ENCODE measurements around the gene PHRF1. TPM values are rescaled to one million over a fixed set of nuclear protein-coding genes. Genes with fewer than 3 reads are reported as not detected.

The PHRF1 gene
- total RNA-seq, 1 experiment from 2014 or later: 42.3 TPM

GRCh38 chr11:532986-533585, 43.2 kb upstream of the PHRF1 start:
- intact Hi-C loops (cut with micrococcal nuclease; ENCODE audit: unreplicated experiment): no loop called here
- H3K4me1 Mint-ChIP-seq (ENCODE audit: low read depth, unreplicated experiment): peaks cover 7% of the 10 kb centered on the region
- CTCF ChIA-PET: no interaction called here
- no TSS peak for BruUV-seq (replicated peaks)
- no peaks in the 10 kb centered on the region for H3K9me3 Mint-ChIP-seq (ENCODE audit: low read depth, unreplicated experiment)
- TF ChIP-seq CTCF (IDR thresholded peaks at IDR 0.05; ENCODE audit: unreplicated experiment): no peak
- H3K4me3 Mint-ChIP-seq (ENCODE audit: low read depth, unreplicated experiment): no peak overlapping the region
- H3K27ac Mint-ChIP-seq (ENCODE audit: unreplicated experiment): no peak overlapping the region
- DNase-seq: no peak
- H3K27me3 Mint-ChIP-seq (ENCODE audit: unreplicated experiment): no peaks in the 10 kb centered on the region
- peaks cover 54% of the 10 kb centered on the region for H3K36me3 Mint-ChIP-seq (ENCODE audit: insufficient read depth, unreplicated experiment)

DNA sequence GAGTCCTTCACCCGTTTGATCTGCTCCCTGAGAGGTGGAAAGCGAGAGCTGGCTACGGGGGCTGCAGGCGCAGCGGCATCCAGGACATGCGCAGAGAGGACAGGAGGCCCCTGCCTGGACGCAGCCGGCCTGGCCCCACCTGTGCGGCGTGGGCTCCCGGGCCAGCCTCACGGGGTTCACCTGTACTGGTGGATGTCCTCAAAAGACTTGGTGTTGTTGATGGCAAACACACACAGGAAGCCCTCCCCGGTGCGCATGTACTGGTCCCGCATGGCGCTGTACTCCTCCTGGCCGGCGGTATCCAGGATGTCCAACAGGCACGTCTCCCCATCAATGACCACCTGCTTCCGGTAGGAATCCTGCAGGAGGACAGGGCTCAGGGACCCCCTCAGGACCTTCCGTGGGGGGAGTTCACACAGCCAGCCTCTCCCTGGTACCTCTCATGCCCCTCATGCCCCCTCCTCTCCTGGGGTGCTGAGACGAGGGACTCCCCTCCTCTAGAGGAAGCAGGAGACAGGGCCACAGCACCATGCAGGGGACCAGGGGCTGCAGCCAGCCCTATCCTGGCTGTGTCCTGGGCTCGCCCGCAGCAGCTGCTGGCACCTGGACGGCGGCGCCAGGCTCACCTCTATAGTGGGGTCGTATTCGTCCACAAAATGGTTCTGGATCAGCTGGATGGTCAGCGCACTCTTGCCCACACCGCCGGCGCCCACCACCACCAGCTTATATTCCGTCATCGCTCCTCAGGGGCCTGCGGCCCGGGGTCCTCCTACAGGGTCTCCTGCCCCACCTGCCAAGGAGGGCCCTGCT, 42.5 kb upstream of the PHRF1 start:
- TF ChIP-seq CTCF (IDR thresholded peaks at IDR 0.05; ENCODE audit: unreplicated experiment): no peak
- peak overlapping the region; percentile 90 for H3K4me3 Mint-ChIP-seq (ENCODE audit: low read depth, unreplicated experiment)
- intact Hi-C loops (cut with micrococcal nuclease; ENCODE audit: unreplicated experiment): no loop called here
- no peak overlapping the region for H3K27ac Mint-ChIP-seq (ENCODE audit: unreplicated experiment)
- no peaks in the 10 kb centered on the region for H3K9me3 Mint-ChIP-seq (ENCODE audit: low read depth, unreplicated experiment)
- BruUV-seq (replicated peaks): TSS peak; percentile 54
- no peaks in the 10 kb centered on the region for H3K27me3 Mint-ChIP-seq (ENCODE audit: unreplicated experiment)
- H3K4me1 Mint-ChIP-seq (ENCODE audit: low read depth, unreplicated experiment): peaks cover 7% of the 10 kb centered on the region
- peaks cover 56% of the 10 kb centered on the region for H3K36me3 Mint-ChIP-seq (ENCODE audit: insufficient read depth, unreplicated experiment)
- DNase-seq: no peak
- CTCF ChIA-PET: interaction anchor here (0.6 kb wide), 1 partner anchor 15 kb away, joined by 3 read pairs; no protein-coding TSS in a partner anchor

DNA sequence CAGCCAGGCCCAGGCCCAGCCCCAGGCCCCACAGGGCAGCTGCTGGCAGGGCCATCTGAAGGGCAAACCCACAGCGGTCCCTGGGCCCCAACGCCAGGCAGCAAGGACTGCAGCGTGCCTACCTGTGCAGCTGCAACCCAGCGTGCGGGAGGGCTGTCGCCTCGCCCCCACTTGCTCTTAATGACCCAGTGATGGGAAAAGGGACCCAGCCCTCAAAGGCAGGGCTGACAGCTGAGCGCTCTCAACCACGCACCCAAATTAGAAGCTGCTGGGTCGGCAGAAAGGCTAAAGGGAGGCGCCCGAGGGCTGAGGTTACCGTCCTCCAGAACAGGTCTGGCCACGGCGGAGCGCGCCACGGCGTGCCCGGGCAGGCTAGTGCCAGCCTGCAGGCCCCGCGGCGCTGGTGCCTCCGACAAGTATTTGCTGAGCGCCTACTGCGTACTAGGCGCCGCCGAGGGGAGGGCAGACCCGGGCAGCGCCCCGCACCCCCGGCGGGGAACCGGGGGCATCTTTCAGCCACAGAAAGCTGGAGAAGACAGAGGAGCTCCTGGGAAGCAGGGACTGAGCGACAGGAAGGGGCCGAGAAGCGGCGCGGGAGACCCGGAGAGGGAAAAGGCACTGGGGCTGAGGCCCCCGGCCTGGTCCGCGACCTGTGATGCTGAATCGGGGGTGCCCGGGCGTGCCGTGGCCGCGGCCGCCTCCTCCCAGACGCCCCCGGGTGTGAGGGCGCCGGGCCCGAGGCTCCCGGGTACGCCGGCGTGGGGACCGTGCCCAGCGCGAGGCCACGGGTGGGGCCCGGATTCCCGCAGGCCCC, 41.7 kb upstream of the PHRF1 start:
- CTCF ChIA-PET: interaction anchor here (0.6 kb wide), 2 partner anchors 16 to 37 kb away, joined by 3 read pairs; no protein-coding TSS in a partner anchor
- no TSS peak for BruUV-seq (replicated peaks)
- Mint-ChIP-seq H3K27me3 (ENCODE audit: unreplicated experiment) (no peaks in the 10 kb centered on the region), H3K36me3 (ENCODE audit: insufficient read depth, unreplicated experiment) (peaks cover 56% of the 10 kb centered on the region), H3K4me3 (ENCODE audit: low read depth, unreplicated experiment) (peak overlapping the region; percentile 90), H3K9me3 (ENCODE audit: low read depth, unreplicated experiment) (no peaks in the 10 kb centered on the region), H3K27ac (ENCODE audit: unreplicated experiment) (no peak overlapping the region), H3K4me1 (ENCODE audit: low read depth, unreplicated experiment) (peaks cover 7% of the 10 kb centered on the region)
- intact Hi-C loops (cut with micrococcal nuclease; ENCODE audit: unreplicated experiment): no loop called here
- peak; percentile 47 for DNase-seq
- no peak for TF ChIP-seq CTCF (IDR thresholded peaks at IDR 0.05; ENCODE audit: unreplicated experiment)

GRCh38 chr11:535210-535518, 41.1 kb upstream of the PHRF1 start:
- H3K36me3 Mint-ChIP-seq (ENCODE audit: insufficient read depth, unreplicated experiment): peaks cover 56% of the 10 kb centered on the region
- no peaks in the 10 kb centered on the region for H3K27me3 Mint-ChIP-seq (ENCODE audit: unreplicated experiment)
- intact Hi-C loops (cut with micrococcal nuclease; ENCODE audit: unreplicated experiment): no loop called here

More at GRCh38 chr11:535210-535518, 41.1 kb upstream of the PHRF1 start:
- CTCF ChIA-PET: interaction anchor here (0.6 to 2.1 kb wide), 2 partner anchors 16 to 36 kb away, joined by 3 to 6 read pairs; no protein-coding TSS in a partner anchor
- BruUV-seq (replicated peaks): no TSS peak
- Mint-ChIP-seq H3K9me3 (ENCODE audit: low read depth, unreplicated experiment) (no peaks in the 10 kb centered on the region), H3K4me3 (ENCODE audit: low read depth, unreplicated experiment) (peak overlapping the region; percentile 90), H3K27ac (ENCODE audit: unreplicated experiment) (no peak overlapping the region), H3K4me1 (ENCODE audit: low read depth, unreplicated experiment) (peaks cover 7% of the 10 kb centered on the region)
- no peak for DNase-seq
- no peak for TF ChIP-seq CTCF (IDR thresholded peaks at IDR 0.05; ENCODE audit: unreplicated experiment)

Data from Calu3 (cell line).